Stimulated activated CD8-positive, alpha-beta memory T cell treated with anti-CD3 and anti-CD28 coated beads, Interleukin-7, amount 100 ng/mL, for 4 hours (primary cell): ENCODE results near the gene MRLN.

Source experiments
- DNase-seq, 2 donors: peaks; one replicate each; pipeline ENCODE4 v3.0.0-alpha.2; 2020; ENCODE audit warnings: low read depth in 2 of 2

The MRLN gene

DNA sequence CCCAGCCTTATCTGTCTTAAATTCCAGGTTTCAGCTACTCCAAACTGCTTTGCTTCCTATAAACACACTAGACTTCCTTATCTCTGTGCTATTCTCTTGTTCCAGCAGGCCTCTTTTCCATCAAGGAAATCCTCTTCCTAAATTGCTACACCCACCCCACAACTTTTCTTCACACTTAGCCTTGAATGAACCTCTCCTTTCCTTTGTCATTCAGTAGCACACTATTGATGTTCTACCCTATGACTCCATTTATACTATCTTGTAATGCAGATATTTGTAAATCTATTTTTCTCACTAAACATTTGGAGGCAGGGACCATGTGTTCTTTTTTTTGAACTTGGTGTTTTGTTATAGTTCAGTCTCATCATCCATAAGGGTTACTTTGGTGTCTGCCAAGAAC lies 47.3 kb downstream of the MRLN start:
- no peak for DNase-seq

DNA sequence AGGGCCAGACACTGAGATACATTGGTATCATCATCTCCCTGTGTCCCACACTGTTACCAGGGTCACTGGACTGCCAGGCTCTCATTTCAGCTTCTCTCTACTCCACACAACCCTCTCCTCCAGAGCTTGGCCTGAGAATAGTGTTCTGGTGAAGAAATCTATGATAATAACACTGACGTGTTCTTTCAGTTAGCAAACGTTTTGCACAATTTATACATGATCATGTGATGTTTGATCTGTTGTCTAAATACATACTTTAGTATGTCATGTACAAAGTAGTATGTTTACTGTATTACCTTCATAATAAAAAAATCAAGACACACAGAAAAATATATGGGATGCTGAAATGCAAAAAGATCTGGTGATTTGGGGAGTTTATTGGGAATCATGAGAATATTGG lies 48.6 kb downstream of the MRLN start:
- DNase-seq, result no peak

DNA sequence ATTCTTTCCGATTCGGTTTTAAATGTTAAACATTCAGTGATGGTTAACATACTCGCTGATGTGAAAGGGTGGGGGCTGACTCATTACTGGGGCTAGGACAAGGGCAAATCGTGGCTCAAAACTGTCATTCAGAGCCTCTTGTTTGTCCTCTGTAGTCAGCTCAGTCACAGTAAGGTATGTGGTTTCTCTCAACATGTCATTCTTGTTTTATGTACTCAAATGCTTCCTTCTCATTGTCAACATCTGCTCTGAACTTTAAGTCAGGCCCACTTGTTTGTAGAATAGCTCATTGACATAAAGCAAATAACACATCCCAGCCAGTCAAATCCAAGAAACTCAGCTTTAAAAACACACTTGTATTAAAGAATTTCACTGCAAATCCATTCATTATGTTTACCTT lies 50.9 kb downstream of the MRLN start:
- DNase-seq, result no peak

DNA sequence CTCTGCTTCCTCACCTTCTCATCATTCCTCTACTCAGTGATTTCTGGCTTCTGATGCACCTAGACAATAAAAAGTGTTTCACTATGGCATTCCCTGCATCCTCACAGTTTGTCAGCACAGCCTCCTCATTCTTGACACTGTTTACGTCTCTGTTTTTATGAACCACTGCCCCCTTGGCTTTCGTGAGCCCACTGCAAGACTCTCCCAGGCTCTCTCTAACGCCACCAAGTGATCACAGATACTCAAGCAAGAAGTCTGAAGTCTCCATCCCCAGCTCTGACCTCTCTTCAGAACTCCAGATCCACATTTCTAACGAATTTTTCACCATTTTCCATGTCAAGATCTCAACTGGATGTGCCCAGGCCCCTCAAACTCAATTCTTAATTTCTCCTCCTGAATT lies 52.5 kb downstream of the MRLN start:
- no peak for DNase-seq

DNA sequence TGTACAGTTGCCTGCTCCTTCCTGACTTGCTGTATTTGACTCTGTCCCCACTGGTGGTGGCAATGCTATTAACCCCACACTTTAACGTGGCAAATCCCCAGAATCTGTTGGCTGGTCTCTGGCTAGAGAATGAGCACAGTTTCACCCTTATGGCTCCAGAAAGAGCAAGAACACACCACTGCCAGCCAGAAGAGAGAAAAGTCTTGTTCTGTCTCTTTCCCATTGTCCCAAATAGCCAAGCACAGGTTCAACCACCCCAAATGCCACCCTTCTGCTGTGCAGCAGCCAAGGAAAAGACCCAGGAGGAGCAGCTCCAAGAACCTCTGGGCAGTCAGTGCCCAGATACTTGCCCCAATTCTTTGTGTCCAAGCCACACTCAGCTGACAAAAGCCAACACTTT lies 54.9 kb downstream of the MRLN start:
- DNase-seq, result no peak

DNA sequence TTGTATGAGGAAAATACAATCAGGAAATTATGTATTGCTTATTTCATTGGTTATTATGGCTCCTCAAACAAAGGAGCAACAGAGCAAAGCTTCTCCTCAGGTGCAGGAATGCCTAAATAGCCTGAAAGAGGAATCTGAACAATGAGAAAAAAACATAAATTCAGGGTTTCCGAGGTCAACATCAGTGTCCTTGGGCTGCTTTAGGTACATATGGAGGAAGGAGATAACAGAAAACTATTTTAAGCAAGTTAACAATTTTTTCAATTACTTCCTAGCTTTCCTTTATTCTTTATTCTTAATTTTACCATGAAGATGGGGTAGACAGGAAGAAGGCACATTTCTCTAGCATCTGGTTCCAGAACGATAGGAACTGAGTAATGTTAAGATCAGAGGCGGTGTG lies 57.6 kb downstream of the MRLN start:
- no peak for DNase-seq

DNA sequence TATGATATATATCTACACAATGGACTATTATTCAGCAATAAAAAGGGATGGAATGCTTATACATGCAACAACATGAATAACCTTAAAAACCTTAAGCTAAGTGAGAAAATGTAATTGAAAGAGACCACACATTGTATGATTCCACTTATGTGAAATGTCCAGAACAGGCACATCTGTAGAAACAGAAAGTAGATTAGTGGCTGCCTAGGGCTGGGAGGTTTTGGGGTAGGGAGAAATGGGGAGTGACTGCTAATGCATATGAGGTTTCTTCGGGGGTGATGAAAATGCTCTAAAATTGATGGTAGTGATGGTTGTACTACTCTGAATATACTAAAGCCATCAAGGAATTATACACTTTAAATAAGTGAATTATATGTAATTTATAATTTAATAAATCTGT lies 58.3 kb downstream of the MRLN start:
- no peak for DNase-seq

DNA sequence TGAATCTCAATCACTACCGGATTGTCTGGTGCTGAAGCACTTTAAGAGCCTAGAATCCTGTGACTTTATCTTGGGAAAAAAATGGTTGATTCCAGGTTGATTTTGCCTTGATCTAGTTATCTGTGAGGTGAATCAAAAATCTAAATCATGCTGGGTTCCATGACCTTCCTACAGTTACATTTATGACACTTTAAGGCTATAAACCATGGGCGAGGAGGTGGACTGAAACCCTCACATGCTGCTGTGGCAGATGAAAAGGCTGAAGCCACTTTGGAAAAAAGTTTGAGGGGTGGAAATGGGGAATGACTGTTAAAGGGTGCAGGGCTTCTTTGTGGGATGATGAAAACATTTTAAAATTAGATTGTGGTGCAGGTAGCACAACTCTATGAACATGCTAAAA lies 61.1 kb downstream of the MRLN start:
- no peak for DNase-seq

DNA sequence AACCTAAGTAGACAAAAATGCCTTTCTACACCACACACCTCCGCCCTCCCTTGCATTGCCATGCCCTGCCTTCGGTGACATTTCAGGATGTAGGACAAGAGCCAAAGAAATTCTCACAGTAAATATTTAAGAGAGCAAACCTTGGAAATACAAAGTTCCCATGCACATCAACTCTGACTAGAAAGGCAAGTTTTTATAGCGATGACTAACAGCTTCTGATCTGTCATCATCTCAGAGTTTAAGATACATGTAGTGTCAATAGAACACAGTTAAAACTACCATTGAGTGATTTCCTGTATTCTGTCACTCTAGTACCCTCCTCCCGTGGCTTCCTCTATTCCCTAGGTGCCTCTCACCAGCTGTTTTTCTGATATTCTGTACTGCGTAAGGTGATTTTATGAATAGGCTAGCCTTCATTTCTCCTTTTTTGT lies 64.3 kb downstream of the MRLN start:
- DNase-seq, result no peak

DNA sequence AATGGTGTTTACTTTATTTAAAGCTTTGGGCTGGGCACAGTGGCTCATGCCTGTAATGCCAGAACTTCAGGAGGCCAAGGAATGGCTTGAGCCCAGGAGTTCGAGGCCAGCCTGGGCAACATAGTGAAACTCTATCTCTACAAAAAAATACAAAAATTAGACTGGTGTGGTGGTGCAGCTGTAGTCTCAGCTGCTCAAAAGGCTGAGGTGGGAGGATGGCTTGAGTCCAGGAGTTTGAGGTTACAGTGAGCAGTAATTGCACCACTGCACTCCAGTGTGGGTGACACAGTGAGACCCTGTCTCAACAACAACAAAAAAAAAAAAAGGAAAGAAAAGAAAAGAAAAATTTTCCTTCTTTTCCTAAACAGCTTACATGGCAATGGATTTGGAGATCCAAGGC lies 65.6 kb downstream of the MRLN start:
- DNase-seq, result no peak
